Right forelimb (tissue), 1 donor: ENCODE results near the gene OR2D3.
"Not testable (repeated sequence)": the region's sequence is repeated elsewhere in the genome, so short reads cannot be mapped to it uniquely, and the experiment has no call there.

Source experiments
- DNase-seq: peaks from one replicate; pipeline ENCODE4 v3.0.0-alpha.2; 2018

Gene OR2D3, protein sequence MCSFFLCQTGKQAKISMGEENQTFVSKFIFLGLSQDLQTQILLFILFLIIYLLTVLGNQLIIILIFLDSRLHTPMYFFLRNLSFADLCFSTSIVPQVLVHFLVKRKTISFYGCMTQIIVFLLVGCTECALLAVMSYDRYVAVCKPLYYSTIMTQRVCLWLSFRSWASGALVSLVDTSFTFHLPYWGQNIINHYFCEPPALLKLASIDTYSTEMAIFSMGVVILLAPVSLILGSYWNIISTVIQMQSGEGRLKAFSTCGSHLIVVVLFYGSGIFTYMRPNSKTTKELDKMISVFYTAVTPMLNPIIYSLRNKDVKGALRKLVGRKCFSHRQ

DNA sequence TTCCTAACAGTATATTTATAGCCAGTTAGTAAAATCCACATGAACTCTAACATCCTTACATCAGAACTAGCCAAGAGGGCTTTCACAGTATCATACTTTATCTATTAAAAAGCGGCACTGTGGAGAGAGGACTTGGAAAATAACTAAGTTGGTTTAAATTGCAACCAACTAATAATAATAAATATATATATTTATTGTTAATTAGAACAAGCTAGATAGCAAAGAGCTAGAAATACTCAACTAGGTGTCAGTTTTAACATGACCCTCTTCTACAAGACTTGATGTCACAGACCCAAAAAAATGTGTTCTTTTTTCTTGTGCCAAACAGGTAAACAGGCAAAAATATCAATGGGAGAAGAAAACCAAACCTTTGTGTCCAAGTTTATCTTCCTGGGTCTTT, at the start of gene OR2D3:
Gene OR2D3 (plus strand): TSS at position 301 of the 400 bp plus-strand sequence. CDS start 0 bp downstream, at position 301.
- DNase-seq, result no peak

DNA sequence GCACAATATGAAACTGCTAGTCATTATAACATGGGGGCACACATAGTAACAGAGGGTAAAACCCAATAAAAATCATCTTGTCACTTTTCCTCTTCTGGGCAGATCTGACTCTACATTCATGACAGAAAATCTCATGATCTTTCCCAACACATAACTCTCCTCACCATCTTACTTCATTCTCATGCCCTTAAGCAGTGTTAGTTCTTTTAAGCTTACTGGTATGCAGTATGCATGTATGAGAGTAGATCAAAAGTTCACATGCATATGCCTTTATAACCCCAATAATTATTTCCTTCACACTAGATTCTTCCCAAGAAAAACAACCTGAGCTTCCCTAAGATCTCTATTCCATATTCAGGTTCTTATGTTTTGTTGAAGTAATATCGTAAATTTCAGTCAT, 49.5 kb upstream of the OR2D3 start:
- DNase-seq, result no peak

DNA sequence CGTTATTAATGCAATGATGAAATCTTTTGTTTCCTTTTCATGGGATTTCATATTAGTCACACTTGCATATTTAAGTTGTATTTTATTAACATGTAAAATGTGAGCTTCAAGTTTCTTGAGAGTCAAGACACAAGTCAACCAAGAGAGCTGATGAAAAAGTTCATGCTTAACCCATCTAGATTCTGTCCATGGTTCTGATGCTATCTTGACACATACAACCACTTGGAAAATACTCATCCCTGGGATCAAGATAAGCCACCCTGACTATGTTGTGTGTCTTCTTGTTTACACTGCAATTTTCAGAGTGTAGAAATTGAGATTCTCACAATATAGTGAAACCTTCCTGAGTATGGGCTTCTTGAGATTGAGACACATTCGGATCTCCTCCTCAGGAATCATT, 45.0 kb upstream of the OR2D3 start:
- DNase-seq, result no peak

DNA sequence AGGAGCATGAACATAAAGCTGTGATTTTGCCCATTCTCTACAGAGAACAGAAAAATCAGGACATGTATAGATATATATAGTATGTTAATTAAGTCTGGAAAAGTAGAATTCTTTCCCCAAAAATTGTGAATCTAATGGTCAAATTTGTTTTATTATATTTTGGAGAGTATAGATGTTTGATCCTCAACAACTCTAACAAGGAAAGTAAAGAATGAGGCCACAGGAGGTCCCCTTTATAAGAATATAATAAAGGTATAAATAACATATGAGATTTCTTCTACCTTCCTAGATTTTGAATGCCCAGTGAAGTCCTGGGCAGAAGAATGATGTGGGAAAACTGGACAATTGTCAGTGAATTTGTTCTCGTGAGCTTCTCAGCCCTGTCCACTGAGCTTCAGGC, 44.5 kb upstream of the OR2D3 start, which contains the start of gene OR10A4:
Gene OR10A4 (plus strand): TSS at position 301 of the 400 bp plus-strand sequence. CDS start 23 bp downstream, at position 324.
- DNase-seq, result no peak

DNA sequence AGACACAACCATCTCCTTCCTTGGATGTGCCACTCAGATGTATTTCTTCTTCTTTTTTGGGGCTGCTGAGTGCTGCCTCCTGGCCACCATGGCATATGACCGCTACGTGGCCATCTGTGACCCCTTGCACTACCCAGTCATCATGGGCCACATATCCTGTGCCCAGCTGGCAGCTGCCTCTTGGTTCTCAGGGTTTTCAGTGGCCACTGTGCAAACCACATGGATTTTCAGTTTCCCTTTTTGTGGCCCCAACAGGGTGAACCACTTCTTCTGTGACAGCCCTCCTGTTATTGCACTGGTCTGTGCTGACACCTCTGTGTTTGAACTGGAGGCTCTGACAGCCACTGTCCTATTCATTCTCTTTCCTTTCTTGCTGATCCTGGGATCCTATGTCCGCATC, 43.9 kb upstream of the OR2D3 start:
- DNase-seq, result no peak

DNA sequence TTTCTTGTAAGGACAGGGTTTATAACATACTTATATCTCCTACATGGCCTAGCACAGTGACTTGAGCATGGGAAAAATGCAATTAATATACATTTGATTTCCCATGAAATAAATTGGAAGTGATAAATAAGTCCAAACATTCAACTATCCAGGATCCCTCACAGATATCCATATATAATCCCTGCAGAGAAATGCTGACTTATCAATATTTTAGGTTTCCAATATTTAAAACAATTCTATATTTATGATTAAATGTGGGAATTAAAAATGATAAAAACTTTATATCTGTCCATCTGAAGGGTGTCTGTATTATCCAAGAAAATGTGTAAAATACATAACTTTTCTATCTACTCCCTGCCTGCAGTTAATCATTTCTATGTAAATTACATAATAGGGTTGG, 38.1 kb upstream of the OR2D3 start:
- DNase-seq, result no peak

DNA sequence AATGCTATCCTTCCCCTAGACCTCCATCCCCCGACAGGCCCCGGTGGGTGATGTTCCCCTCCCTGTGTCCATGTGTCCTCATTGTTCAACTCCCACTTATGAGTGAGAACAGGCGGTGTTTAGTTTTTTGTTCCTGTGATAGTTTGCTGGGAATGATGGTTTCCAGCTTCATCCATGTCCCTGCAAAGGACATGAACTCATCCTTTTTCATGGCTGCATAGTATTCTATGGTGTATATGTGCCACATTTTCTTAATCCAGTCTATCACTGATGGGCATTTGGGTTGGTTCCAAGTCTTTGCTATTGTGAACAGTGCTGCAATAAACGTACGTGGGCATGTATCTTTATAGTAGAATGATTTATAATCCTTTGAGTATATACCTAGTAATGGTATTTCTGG, 33.1 kb upstream of the OR2D3 start:
- not testable (repeated sequence) for DNase-seq

DNA sequence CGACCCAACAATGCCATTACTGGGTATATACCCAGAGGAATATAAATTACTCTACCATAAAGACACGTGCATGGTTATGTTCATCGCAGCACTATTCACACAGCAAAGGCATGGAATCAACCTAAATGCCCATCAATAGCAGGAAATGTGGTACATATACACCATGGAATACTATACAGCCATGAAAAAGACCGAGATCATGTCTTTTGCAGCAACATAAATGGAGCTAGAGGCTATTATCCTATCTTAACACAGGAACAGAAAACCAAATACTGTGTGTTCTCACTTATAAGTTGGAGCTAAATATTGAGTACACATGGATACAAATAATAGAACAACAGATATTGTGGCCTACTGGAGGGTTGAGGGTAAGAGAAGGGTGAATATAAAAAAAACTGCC, 32.0 kb upstream of the OR2D3 start:
- DNase-seq, result no peak

DNA sequence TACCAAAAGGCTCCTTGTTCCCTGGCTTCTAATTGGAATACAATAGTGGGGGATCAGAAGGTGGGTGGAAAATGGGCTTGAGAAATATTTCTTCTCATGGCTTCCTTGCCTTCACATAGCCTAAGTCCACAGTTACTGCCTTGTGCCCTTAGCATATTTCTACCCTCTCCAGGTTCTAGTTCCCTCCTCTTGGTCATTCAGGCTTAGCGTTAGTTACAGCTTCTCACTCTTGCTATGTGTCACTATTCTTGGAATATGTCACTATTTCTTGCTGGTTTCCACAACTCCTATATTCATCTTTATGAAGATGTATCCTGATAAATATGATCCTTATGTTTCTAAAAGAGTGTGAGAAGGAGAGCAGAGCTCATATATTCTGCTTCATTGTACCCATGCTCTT, 31.0 kb upstream of the OR2D3 start:
- no peak for DNase-seq

DNA sequence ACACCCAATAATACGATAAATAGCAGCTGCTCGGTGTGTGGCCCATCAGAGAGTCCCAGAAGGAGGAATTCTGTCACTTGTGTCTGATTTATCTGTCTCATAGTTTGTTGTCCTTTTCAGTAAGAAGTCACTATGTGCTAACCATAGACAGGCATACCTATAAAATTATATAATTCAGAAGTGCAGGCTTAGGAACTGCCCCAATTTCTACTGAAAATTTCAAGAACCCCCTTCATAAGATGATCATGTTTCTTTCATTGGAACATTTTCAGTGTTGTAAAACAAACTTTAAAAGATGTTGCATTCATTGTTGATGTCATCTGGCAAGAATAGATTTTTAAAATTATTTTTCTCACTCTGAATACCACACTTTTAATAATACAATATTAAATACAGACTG, 28.4 kb upstream of the OR2D3 start, which contains the start of gene OR2D2:
Gene OR2D2 (minus strand): TSS at position 101 of the 400 bp plus-strand sequence. CDS start 0 bp downstream, at position 101.
- no peak for DNase-seq

DNA sequence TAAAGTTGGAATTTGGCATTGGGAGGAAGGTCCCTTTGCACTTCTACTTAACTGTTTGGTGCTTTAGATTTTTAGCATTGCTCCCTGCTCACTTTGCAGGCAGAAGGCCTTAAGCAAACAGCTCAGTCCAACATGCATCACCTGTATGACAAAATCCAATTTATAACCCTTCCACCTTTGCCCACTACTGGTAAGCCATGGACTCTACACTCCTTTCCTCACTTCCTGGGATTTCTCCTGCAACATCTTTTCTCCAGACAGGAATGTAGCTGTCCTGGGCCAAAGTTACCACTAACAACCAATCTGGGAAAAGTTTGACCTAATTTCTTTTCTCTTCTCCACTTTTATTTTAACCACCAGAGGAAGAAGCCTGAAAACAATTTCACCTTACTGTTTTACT, 26.7 kb upstream of the OR2D3 start:
- no peak for DNase-seq

DNA sequence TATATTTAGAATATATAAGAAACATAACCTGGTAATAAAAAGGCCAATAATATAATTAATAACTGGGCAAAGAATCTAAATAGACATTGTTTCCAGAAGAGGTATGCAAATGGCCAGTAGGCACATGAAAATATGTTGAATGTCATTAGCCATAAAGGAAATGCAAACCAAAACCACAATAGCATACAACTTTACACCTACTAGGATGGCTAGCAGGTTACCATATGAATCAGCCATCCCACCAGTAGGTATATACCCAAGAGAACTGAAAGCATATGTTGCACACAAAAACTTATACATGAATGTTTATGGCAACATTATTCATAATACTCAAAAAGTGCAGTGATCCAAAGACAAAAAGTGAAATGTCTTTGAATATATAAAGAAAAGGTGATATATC, 25.8 kb upstream of the OR2D3 start:
- no peak for DNase-seq

DNA sequence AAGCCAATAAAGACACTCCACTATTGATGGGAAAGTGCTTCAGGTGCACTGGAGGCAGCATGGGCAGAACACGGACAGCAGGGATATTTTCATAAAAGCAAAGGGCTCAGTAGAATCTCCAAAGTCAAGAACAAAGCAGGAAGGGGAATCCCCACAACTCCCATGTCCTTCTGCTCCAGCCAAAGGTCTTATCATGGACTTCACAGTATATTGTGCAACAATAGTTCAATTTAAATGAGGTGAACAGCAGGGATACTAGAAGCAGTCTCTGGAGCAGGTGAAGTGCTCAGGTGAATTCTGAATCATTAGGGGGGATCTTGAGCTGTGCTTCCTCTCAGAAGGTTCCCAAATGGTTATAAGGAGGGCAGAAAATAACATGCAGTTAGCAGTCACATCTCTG, 21.9 kb upstream of the OR2D3 start:
- no peak for DNase-seq

DNA sequence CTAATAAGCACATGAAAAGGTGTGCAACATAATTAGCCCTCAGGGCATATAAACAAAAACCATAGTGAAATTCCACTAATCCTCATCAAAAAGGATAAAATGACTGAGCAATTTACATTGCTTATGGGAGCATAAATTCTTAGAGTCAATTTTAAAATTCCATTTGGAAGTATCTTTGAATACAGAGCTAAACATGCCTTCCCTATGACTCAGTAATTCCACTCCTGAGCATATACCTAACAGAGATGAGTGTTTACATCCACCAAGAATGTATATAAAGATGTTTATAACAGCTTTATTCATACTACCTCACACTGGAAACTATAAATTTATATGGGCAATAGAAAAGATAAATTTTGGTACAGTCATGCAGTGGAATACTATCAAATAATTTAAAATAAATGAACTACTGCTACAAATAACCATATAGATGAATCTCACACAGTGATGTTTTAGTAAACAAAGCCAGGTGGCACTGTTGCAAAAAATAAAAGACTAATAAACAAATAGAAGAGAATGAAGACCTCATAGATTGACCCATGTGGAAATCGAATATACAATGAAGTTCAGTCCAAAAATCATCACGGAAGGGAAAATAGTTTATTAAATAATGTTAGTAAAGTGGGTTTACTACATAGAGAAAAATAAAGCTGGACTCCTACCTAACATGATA, 20.3 kb upstream of the OR2D3 start:
- no peak for DNase-seq

DNA sequence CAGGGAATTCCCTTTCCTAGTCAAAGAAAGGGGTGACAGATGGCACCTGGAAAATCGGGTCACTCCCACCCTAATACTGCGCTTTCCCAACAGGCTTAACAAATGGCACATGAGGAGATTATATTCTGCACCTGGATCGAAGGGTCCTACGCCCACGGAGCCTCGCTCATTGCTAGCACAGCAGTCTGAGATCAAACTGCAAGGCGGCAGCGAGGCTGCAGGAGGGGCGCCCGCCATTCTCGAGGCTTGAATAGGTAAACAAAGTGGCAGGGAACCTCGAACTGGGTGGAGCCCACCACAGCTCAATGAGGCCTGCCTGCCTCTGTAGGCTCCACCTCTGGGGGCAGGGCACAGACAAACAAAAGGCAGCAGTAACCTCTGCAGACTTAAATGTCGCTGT, 16.0 kb upstream of the OR2D3 start:
- DNase-seq, result not testable (repeated sequence)

DNA sequence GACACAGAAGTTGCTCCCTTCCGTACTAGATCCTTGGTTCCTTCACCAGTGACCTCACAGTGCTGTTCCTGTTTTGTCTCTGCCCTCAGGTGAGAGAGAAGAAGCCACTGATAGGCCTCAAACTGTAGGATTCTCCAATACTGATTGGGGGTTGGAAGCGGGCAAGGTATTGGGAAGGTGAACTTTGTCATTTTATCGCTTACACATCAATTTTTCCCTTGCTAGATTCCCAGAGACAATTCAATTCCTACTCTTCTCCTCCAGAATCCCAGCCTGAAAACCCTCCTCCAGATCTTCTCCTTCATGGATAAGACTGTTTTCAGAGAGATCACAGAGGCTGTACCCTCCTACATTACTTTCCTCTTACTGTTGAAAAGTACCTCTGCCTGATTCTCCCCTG, 9.4 kb upstream of the OR2D3 start:
- no peak for DNase-seq

DNA sequence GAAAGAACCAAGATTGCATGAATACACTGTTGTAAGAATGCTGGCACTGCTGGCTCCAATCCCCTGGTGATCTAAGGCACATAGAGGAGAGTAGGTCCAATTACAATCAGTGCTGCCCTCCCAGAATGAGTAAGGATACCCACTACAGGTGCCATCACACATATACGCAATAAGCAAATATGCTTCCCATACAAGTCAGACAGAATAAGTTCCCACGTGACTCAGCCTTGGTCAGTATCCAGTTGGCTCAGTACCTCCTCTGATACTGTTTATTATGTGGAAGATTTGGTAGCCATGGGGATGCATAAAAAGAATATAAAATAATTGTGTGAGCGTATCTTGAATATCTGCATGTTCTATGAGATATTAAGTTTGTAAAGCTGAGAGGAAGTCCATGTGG, 8.9 kb upstream of the OR2D3 start:
- DNase-seq, result no peak

DNA sequence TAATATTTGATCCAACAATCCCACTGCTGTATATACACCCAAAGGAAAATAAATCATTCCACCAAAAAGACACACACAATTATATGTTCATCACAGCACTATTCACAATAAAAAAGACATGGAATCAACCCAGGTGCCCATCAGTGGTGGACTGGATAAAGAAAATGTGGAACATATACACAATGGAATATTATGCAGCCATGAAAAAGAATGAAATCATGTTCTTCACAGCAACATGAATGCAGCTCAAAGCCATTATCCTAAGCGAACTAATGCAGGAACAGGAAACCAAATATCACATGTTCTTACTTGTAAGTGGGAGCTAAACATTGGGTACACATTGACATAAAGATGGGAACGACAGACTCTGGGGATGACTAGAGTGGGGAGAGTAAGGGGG, 1.1 kb upstream of the OR2D3 start:
- no peak for DNase-seq

DNA sequence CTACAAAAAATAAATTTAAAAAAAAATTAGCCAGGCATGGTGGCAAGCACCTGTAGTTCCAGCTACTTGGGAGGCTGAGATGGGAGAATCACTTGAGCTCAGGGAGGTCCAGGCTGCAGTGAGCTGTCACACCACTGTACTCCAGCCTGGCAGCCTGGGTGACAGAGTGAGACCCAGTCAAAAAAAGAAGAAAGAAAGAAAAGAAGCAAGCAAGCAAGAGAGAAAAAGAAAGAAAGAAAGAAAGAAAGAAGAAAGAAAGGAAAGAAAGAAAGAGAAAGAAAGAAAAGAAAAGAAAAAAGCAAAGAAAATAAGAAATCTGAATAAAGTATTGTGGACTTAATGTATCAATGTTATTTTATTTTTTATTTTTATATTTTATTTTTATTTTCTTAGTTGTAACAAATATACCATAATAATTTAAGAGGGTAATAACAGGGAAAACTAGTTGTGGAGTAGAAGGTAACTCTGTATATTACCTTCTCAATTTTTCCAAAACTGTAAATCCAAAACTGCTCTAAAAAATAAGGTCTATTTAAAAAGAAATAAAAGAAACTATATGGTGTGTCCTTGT, 4.3 kb downstream of the OR2D3 start:
- DNase-seq, result no peak

DNA sequence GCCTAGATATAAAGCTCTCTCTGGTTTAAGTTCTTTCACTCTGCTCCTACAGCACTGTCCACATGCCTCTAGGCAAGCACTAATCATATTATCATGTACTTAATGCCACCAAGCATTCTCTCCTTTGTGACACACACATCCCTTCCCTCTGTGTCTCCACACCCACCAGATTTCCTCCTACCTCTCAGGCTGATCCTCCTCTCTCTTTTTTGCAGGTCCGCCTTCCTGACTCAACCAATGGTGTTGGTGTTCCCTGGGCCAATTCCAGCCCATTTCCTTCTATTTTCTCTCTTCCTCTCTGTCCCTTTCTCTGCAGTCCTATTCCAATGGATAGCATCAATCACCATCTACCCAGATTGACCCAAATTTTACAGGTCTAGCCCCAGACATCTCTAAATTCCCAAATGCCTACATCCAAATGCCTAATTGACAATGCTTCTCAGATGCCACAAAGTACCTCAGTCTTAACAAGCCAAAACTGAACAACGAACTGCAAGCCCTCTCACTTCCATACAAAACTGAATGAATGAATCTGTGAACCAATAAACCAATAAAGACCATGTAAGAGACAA, 4.9 kb downstream of the OR2D3 start:
- DNase-seq, result no peak

DNA sequence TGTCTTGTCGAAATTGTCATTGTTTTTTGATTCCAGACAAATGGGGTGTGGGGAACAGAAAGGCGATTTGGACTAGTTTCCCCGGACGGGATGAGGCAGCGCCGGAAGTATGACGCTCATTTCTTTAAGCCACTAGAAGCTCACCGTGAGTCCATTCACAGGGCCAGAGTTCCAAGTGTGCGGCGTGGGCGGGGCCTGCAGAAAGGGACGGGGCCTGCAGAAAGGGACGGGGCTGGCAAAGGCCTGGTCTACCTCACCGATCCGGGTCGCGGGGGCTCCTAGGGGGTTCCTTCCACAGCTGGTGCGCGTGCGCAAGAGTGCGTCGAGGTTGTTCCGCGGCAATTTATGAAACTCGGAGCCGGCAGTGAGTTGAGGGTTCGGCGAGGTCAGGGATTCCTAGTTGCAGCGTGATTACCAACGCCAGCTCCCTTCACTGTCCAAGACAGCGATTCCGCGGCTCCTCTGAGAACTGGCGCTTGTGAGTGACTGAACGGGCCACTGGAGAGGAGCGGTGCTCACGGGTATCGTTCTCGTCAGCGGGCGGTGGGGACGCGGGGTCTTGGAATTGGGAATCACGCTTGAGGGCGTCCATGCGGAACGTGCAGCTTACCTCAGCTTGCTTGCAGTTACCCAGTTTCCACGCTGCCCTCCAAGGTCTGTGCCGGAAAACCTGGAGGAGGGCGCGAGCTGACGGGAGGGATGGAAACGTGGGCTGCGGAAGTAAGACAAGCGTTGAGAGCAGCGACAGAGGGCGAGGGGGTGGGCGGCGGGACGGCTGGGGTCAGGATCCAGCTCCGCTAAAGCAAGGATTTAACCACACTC, 5.6 kb downstream of the OR2D3 start, which contains the start of gene ZNF215:
Gene ZNF215 (plus strand): TSS at position 219 of the 822 bp plus-strand sequence. CDS start 5,847 bp downstream, outside the sequence.
- peak; percentile 86 for DNase-seq

DNA sequence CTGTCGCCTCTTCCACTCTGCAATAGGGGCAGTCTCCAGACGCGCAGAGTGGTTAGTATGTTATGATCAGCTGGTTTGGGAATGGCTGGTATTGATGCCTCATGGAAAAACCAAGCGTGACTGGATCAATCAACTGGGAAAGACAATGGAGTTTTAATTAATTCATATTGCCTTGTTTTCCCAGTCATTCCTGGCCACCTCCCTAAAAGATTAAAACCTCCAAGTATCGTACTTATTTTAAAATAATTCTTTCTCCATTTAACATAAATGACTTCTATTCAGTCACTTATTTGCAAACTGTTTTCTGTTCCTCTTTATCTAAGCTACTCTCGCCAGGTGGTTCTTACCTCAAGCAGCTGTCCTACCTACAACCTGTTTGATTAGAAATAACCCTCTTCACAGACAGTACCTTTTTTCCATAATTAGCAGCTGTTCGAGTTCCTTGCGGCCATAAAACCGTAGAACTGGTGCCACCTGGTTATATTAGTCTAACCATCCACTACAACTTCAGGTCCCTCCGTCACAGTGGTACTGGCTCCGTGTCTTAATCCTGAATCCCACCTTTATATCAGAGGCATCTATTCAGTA, 6.3 kb downstream of the OR2D3 start:
- DNase-seq, result no peak
